GM18868 (cell line): Measurements from ENCODE around the gene TRIP13.
"Not testable (repeated sequence)": the region's sequence is repeated elsewhere in the genome, so short reads cannot be mapped to it uniquely, and the experiment has no call there.

Experiments used
- ATAC-seq: cut with Tn5 transposase; IDR thresholded peaks from one replicate; pipeline ENCODE4 v1.9.1; 2021; ENCODE audit warnings: mild to moderate bottlenecking, moderate library complexity; ENCODE audit not compliant: unreplicated experiment

The TRIP13 gene, protein sequence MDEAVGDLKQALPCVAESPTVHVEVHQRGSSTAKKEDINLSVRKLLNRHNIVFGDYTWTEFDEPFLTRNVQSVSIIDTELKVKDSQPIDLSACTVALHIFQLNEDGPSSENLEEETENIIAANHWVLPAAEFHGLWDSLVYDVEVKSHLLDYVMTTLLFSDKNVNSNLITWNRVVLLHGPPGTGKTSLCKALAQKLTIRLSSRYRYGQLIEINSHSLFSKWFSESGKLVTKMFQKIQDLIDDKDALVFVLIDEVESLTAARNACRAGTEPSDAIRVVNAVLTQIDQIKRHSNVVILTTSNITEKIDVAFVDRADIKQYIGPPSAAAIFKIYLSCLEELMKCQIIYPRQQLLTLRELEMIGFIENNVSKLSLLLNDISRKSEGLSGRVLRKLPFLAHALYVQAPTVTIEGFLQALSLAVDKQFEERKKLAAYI

DNA sequence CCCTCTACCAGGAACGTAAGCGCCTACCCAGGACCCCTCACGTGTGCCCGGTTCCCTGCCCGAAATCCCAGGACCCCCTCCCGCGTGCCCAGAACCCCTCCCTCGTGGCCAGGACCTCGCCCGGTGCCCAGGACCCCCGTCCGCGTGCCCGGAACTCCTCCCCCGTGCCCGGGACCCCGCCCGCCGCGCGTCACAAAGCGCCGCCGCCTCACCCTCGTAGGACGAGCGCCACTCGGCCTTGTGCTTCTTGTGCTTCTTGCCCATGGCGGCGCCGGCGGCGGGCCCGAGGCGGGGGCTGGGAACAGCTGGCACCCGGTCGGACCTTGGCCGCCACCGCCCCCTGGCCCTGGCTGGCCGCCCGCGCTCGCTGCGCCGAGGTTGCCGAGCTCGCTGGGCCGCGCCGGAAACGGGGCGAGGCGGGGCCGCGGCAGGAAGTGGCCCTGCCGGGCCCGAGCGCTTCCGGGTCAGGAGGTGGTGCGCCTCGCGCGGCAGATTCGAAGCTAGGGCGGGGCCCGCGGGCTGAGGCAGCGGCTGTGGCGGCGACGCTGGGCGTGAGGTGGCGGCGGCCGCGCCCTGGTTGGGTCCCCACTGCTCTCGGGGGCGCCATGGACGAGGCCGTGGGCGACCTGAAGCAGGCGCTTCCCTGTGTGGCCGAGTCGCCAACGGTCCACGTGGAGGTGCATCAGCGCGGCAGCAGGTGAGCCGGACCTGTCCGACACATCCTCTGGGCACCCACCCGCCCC is at the start of gene TRIP13, which contains the start of gene BRD9:
Gene TRIP13, plus strand, starts transcription at position 491 of the 743 bp plus-strand sequence. Its CDS starts 115 bp downstream, at position 606.
Gene BRD9, minus strand, starts transcription at position 408 of the 743 bp plus-strand sequence. Its CDS starts 144 bp downstream, at position 264.
- ATAC-seq: peak; percentile 95

GRCh38 chr5:843371-843770 is 49.3 kb upstream of the TRIP13 start:
- ATAC-seq: not testable (repeated sequence)

DNA sequence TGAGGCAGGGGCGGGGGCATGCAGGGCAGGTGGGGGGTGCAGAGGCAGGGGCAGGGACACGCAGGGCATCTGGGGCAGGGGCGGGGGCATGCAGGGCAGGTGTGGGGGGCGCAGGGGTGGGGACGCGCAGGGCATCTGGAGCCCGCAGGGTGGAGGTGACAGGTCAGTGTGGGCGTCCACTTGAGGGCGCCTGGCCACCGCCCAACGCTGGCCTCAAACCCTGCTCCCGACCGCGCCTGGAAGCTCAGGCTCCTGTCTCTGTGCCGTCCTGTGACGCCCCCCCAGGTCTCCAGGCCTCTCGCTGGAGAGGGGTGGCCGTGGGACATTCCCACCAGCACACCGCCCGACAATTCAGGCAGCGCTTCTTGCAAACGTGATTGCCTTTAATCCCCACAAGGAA is 48.8 kb upstream of the TRIP13 start:
- not testable (repeated sequence) for ATAC-seq

GRCh38 chr5:844426-844825 is 48.3 kb upstream of the TRIP13 start:
- ATAC-seq: not testable (repeated sequence)

DNA sequence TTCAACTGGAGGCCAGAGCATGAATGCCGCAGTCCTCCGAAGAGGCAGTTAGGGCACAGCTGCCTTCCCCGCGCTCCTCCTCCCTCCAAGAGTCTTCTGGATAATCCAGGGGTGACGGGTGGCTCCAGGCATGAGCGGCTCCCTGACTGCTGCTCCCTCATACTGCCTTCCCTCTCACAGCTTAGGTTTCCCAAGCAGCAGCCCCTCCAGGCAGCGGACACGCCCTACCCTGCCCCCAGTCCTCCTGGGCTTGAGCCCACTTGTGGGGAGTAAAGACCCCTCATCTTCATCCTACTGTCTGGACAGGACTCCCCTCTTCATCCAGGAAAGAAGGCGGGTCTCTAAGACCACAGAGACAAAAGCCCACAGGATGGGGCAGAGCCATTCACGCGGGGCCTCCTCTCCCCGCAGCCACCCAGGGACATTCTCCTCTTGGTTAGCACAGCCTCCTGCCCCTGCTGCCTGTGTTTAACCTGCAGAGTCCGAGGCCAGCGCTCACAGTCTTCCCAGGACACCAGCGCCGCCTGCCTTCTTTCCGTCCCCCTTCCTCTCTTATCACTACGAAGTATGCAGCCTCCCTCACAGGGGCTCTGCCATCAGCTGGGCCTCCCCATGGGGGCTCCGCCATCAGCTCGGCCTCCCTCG is 47.5 kb upstream of the TRIP13 start:
- ATAC-seq: not testable (repeated sequence)

- ATAC-seq: not testable (repeated sequence)
These were observed 46.7 kb upstream of the TRIP13 start for GRCh38 chr5:845676-846601.

GRCh38 chr5:846602-847091 is 46.0 kb upstream of the TRIP13 start:
- not testable (repeated sequence) for ATAC-seq

GRCh38 chr5:847212-847611 is 45.5 kb upstream of the TRIP13 start:
- not testable (repeated sequence) for ATAC-seq

GRCh38 chr5:847736-848135 is 44.9 kb upstream of the TRIP13 start:
- ATAC-seq: not testable (repeated sequence)

GRCh38 chr5:848671-849111 is 44.0 kb upstream of the TRIP13 start:
- ATAC-seq: no peak

GRCh38 chr5:849651-850301 is 42.9 kb upstream of the TRIP13 start:
- ATAC-seq: no peak

- ATAC-seq: no peak
These were observed 42.1 kb upstream of the TRIP13 start, which contains the start of gene ZDHHC11 for GRCh38 chr5:850511-851006. Gene ZDHHC11 (minus strand): TSS chr5:850986. CDS start chr5:850602, 384 bp downstream.

DNA sequence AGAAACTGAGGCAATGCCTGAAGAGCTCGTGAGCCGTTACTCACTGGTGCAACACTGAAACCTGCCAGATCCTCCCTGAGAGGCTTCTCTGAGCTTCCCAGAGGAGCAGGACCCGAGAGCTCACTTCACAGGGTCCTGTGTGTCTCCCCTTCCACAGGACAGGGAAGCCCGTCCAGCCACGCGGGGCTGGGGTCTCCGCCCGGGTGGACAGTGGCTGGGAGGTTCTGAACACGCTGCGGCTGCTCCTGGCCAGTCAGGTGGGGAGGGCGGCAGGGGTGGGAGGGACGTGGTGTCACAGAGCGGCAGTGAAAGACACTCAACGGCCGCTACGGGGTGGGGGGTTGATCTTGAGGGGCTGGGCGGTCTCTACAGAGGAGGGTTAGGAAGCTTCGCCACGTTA is 41.6 kb upstream of the TRIP13 start:
- no peak for ATAC-seq

GRCh38 chr5:851553-851952 is 41.1 kb upstream of the TRIP13 start:
- ATAC-seq: no peak

- no peak for ATAC-seq
These were observed 40.7 kb upstream of the TRIP13 start for GRCh38 chr5:852018-852417.

GRCh38 chr5:852431-853401 is 40.0 kb upstream of the TRIP13 start:
- ATAC-seq: no peak

DNA sequence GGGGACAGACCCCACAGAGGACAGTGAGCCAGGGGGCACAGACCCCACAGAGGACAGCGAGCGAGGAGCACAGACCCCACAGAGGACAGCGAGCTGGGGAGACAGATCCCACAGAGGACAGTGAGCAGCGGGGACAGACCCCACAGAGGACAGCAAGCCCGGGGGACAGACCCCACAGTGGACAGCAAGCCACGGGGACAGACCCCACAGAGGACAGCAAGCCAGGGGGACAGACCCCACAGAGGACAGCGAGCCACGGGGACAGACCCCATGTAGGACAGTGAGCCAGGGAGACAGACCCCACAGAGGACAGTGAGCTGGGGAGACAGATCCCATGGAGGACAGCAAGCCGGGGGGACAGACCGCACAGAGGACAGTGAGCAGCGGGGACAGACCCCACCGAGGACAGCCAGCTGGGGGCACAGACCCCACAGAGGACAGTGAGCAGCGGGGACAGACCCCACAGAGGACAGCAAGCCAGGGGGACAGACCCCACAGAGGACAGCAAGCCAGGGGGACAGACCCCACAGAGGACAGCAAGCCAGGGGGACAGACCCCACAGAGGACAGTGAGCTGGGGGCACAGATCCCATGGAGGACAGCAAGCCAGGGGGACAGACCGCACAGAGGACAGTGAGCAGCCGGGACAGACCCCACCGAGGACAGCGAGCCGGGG is 39.1 kb upstream of the TRIP13 start:
- ATAC-seq: not testable (repeated sequence)
